Measurements from ENCODE around the gene PLXNA4. TPM values are rescaled to one million over a fixed set of nuclear protein-coding genes. Genes with fewer than 3 reads are reported as not detected.
"Not testable (repeated sequence)": the region's sequence is repeated elsewhere in the genome, so short reads cannot be mapped to it uniquely, and the experiment has no call there.

The PLXNA4 gene
- total RNA-seq, 1 experiment from 2014 or later = not detected

DNA sequence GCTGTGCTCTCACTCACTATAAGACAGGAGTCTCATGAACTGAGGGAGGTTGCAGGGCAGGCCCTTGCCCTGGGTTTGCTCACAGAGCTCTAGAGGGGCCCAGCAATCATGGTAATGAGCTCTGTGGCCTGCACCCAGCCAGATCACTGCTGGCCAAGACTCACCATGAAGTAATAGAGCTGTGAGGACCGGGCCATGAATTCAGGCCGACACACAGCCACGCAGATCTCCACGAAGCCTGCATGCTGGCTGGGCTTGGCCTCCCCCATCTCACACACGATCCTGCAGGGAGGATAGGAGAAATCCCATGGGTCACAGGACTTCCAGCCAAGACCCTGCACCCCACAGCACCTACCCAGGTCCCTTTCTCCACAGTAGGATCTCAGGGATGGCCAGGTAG lies 382.4 kb downstream of the PLXNA4 start:
- H3K9me3 ChIP-seq = no peaks in the 10 kb centered on the region
- no peaks in the 10 kb centered on the region for H3K27me3 ChIP-seq
- no peaks in the 10 kb centered on the region for H3K36me3 ChIP-seq
- no peak overlapping the region for H3K4me3 ChIP-seq
- DNase-seq = no peak

DNA sequence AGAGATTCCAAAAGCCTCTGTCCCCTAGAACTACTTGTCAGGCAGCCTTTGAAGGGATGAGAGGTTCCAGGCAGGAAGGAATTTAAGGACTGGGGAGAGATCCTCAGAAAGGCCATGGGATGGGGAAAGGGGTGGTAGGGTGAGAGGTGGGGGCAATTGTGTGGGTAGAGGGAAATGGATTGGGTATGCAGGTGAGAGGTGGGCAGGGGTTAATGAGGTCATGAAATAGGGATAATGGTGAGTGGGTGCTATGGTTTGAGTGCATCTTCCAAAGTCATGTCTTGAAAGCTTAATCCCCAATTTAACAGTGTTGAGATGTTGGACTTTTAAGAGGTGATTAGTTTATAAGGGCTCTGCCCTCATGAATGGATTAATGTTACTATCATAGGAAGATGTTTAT lies 383.5 kb downstream of the PLXNA4 start:
- Histone ChIP-seq H3K4me3 (no peak overlapping the region), H3K36me3 (no peaks in the 10 kb centered on the region), H3K9me3 (no peaks in the 10 kb centered on the region), H3K27me3 (no peaks in the 10 kb centered on the region)
- DNase-seq = no peak

DNA sequence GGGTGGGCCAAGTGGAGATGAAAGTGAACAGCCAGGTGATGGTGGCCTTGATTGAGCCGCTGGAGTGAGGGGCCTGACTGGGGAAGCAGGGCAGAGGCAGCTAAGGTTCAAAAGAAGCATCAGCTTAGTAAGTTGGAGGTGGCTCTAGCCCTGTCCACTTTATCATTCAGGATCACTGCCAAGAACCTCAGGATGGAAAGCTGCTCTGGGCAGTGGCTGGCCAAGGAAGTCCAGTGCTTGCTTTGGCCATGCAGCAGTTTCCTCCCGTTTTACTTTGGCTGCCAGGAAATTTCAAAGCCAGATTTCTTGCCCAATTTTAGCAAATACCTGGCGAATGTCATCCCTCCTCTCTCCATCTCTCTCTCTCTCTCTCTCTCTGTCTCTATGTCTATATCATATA lies 384.9 kb downstream of the PLXNA4 start:
- Histone ChIP-seq H3K9me3 (0 out of 2 replicates have a peak, but pooled peaks cover 2% of the 10 kb centered on the region), H3K27me3 (no peaks in the 10 kb centered on the region), H3K4me3 (no peak overlapping the region), H3K36me3 (no peaks in the 10 kb centered on the region)
- DNase-seq = no peak

DNA sequence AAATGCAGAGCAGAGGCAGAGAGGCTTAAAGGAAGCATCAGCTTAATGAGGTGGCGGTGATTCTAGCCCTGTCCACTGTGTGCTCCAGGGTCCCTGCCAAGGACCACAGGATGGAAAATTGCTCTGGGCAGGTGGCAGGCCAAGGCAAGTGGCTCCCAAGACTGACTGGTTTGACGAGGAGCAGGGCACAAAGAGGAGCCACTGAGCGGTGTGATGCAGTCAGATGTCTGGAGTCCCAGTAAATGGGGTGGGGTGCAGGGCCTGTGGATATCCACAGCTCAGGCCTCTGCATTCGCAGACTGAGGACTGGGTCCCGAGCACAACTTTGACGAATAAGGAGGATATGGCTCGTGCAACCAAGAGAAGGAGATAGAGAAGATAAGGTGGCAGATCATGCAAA lies 385.6 kb downstream of the PLXNA4 start:
- H3K4me3 ChIP-seq = no peak overlapping the region
- H3K27me3 ChIP-seq = no peaks in the 10 kb centered on the region
- H3K9me3 ChIP-seq = 0 out of 2 replicates have a peak, but pooled peaks cover 2% of the 10 kb centered on the region
- no peak for DNase-seq
- no peaks in the 10 kb centered on the region for H3K36me3 ChIP-seq

DNA sequence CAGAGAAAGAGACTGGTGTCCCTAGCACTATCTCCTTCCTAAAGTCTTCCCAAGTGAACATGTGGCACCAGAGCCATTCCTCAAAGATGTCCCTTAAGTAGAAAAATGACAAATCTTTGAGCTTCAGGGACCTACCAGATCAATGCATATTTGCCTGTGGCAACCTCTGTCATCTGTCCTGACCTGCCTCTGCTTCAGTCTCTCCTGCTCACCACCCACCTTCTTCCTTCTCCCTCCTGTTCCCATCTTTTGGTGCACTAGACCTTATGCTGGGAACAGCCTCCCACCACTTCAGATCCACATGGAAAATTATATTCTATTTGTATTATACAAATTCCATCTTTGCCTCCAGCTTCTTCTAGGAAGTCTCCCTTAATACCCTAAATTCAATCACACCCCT lies 386.4 kb downstream of the PLXNA4 start:
- Histone ChIP-seq H3K27me3 (no peaks in the 10 kb centered on the region), H3K9me3 (0 out of 2 replicates have a peak, but pooled peaks cover 2% of the 10 kb centered on the region), H3K36me3 (no peaks in the 10 kb centered on the region), H3K4me3 (no peak overlapping the region)
- no peak for DNase-seq

DNA sequence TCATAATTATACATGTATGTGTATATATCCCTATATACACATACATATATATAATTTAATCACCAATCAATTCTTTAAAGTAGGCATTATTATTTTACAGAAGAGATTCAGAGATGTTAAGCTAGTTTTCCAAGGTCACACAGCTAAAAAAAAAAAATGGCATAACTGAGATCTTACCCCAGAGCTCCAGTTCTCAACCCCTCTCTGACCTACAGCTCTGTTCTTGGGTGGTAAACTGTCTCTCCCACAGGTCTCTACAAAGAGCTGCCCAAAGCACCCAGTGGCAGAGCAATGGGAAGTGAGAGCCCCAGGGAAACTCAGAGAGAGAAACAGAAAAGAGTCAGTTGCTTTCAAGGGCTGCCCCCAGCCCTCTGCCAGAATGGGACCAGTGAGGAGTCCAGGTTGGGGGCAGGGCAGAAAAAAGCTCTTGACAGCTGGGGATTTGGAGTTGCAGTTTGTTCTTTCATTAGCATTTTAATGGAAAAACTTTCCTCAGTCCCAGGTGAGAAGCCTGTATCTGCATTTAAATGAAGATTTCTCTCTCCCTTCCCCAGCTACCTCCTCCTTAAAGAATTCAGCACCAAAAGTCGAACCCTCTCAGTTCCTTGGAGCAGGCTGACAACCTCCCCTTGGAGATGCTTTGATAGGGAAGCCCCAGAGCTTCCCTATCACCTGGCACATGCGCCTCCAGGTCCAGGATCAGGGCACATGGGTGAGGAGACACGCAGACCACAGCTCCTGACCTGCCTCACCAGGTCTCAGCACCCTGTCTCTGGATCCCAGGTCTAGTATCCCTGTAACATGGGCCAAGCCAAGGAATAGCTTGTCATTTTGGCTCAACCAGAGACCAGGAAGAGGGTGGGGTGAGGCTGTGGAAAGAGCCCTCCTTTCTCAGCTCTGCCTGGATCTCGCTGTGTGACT lies 388.1 kb downstream of the PLXNA4 start:
- Histone ChIP-seq H3K27me3 (no peaks in the 10 kb centered on the region), H3K9me3 (0 out of 2 replicates have a peak, but pooled peaks cover 2% of the 10 kb centered on the region), H3K4me3 (no peak overlapping the region), H3K36me3 (no peaks in the 10 kb centered on the region)
- DNase-seq = no peak

DNA sequence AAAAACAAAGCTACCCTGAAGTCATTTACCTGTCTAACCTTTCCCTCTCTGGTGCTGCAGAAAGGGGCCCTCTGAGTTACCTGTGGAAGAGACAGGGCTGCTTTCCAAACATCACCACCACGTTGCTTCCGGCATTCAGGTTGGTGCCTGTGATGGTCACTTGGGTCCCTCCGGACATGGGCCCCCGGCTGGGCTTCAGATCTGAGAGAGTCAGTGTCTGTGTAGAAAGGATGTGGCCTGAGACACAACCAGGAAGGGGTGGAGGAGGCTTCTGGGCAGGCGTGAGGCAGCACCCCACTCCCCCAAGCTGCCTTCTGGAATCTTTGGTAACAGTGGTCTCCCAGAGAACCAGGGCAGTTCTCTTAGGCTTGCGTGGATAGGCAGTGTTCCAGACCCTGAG lies 388.9 kb downstream of the PLXNA4 start:
- H3K27me3 ChIP-seq = no peaks in the 10 kb centered on the region
- no peak for DNase-seq
- H3K9me3 ChIP-seq = 0 out of 2 replicates have a peak, but pooled peaks cover 2% of the 10 kb centered on the region
- no peaks in the 10 kb centered on the region for H3K36me3 ChIP-seq
- no peak overlapping the region for H3K4me3 ChIP-seq

DNA sequence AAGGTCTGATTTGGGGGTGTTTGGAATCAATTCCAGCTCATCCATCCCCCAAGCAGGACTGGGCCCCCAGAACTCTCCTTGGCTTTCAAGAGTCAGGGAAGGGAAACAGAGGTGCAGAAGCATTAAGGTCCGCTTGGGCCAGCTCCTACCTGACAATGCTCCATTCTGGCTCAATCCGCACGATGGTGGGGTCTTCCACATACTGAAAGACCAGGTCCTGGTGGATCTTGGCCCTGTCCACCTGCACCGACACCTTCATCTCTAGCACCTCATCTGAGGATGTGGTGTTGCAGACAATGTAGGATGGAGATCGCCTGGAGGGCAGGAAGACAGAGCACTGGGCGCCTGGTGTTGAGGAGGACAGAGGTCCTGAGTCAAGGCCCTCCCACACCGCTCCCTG lies 391.1 kb downstream of the PLXNA4 start:
- no peak for DNase-seq
- Histone ChIP-seq H3K9me3 (0 out of 2 replicates have a peak, but pooled peaks cover 2% of the 10 kb centered on the region), H3K36me3 (no peaks in the 10 kb centered on the region), H3K4me3 (no peak overlapping the region), H3K27me3 (no peaks in the 10 kb centered on the region)

DNA sequence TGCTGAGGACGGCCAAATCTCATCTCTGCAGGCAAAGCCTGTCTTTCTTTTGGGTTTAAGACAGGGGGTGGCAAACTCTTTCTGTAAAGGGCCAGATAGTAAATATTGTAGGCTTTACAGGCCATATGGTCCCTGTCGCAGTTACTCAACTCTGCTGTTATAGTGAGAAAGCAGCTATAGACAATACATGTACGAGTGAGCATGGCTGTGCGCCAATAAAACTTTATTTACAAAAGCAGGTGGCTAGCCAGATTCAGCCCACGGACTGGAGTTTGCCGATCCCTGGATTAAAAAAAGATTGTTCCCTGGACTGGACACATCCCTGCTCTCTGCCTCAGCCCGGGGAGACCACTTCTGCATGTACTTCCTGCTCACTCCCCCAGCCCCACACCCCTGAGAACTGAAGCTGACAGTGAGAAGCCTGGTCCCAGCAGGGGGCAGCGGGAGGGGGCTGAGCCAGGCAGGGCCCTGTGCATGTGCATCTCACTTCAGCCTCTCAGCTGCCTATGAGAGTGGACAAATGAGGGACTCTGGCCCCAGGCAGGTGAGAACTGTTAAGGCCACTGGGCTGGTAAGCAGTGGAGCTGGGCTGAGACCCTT lies 392.4 kb downstream of the PLXNA4 start:
- no peak for DNase-seq
- 0 out of 2 replicates have a peak, but pooled peaks cover 2% of the 10 kb centered on the region for H3K9me3 ChIP-seq
- H3K4me3 ChIP-seq = no peak overlapping the region
- no peaks in the 10 kb centered on the region for H3K27me3 ChIP-seq
- H3K36me3 ChIP-seq = no peaks in the 10 kb centered on the region

DNA sequence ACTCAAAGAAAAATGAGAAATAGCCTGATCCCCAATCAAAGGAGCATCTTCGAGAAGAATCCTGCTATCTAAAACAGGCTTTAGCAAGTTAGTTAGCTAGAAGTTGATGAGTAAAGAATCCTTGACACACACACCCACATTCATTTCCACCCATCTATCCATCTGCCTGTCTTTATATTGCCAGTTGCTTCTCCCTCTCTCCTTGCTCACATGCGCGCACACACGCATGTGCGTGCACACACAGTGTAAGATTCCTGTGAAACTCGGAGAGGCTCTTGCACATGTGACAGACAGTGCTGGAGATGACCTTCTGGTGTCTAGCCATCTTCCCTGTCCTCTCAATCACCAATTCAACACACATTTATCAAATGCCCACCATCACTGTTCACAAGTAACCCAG lies 393.3 kb downstream of the PLXNA4 start:
- H3K4me3 ChIP-seq = no peak overlapping the region
- 0 out of 2 replicates have a peak, but pooled peaks cover 2% of the 10 kb centered on the region for H3K9me3 ChIP-seq
- DNase-seq = no peak
- H3K27me3 ChIP-seq = no peaks in the 10 kb centered on the region
- H3K36me3 ChIP-seq = no peaks in the 10 kb centered on the region

DNA sequence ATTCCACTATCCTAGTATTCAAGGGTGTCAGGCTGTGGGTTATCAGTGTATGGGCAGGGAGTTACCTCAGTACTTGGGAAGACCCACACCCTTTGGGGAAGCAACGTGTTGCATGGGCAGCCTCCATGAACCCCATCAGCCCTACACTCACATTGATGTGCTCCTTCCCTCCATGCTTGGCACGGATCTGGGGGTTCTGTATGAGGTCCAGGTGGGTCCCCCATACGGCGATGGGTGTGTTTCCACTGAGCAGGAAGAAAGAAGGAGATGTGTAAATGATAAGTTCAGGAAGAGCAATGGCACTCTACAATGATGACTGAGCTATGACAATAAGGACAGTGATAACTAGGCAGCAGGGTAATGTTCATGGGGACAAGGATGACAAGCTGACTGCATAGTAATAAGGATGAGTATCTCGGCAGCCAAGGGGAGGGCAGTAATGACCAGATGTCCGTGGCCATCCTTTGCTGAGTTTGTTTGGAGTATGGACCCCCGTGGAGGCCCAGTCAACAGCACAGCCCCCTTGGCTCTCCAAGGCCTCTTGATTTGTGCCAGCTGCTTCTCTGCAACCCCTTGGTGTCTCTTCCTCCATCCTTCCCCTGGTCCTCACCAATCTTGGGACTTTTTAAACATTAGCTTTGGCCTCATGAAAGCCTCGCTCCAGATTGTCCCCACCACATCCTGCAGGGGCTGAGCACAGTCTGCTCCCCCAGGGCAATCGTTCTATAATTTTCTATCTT lies 394.2 kb downstream of the PLXNA4 start:
- H3K4me3 ChIP-seq = no peak overlapping the region
- no peaks in the 10 kb centered on the region for H3K9me3 ChIP-seq
- H3K36me3 ChIP-seq = no peaks in the 10 kb centered on the region
- no peak for DNase-seq
- no peaks in the 10 kb centered on the region for H3K27me3 ChIP-seq

DNA sequence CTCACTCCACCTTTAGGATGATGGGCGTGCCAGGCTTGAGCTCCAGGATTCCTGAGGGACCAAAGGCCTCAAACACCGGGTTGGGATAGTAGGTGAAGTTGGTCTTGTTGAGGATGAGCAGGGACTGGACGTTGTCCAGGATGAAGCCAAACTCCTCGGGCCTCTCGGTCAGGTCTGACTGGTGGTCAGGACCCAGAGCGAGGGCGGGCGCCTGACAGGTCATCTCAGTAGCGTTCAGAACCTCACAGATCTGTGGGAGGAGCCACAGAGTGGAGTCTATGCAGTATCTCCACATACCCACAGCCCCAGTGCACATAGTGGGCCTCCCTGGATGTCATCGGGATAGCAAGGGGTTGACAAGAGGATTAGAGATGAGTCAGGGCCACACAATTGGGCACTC lies 394.9 kb downstream of the PLXNA4 start:
- no peaks in the 10 kb centered on the region for H3K9me3 ChIP-seq
- H3K27me3 ChIP-seq = no peaks in the 10 kb centered on the region
- no peaks in the 10 kb centered on the region for H3K36me3 ChIP-seq
- H3K4me3 ChIP-seq = no peak overlapping the region
- no peak for DNase-seq

DNA sequence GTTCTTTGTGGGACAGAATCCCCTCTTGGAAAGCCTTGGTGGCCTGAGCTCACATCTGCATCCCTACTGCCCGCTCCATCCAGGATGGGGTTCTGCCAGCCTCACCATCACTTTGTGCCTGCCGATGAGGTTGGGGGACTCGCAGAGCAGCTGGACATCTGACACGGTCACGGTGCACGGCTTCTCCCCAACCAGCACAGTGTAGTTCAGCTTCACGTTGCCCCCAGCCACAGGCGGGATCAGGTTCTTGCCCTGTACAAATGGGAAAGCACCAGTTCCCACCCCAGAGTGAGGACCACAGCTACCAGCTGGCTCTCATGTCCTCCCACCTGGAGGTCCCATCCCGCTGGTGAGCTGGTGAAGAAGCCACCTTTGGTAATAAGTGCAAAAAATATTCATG lies 395.8 kb downstream of the PLXNA4 start:
- no peaks in the 10 kb centered on the region for H3K9me3 ChIP-seq
- H3K4me3 ChIP-seq = no peak overlapping the region
- no peak for DNase-seq
- H3K27me3 ChIP-seq = no peaks in the 10 kb centered on the region
- H3K36me3 ChIP-seq = no peaks in the 10 kb centered on the region

DNA sequence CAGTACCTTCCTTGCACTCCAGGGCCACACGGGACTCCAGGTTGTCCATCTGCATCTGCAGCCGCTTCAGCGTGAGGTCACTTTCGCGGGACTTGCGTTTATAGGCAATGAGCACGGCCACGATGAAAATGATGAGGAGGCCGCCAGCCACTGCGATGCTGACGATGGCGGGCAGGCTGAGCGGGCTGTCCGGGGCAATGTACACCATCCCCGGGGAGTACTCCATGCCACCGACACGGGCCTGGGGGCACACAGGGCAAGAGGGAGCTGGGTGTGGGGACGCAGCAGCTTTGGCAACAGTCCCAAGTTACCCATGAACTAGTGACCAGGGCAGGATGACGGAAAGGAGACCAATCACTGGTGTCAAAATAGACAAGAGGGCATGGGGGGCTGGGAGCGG lies 396.6 kb downstream of the PLXNA4 start:
- no peak overlapping the region for H3K4me3 ChIP-seq
- no peaks in the 10 kb centered on the region for H3K9me3 ChIP-seq
- H3K36me3 ChIP-seq = no peaks in the 10 kb centered on the region
- no peaks in the 10 kb centered on the region for H3K27me3 ChIP-seq
- no peak for DNase-seq

DNA sequence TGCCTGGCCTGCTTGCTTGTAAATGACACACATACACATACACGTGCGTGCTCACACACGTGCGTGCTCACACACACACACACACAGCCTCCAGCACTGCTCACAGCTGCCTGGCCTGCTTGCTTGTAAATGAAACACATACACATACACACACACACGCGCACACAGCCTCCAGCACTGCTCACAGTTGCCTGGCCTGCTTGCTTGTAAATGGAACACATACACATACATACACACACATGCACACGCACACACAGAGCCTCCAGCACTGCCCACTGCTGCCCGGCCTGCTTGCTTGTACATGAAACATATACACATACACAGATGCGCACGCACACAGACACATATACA lies 397.2 kb downstream of the PLXNA4 start:
- no peaks in the 10 kb centered on the region for H3K36me3 ChIP-seq
- H3K27me3 ChIP-seq = no peaks in the 10 kb centered on the region
- no peaks in the 10 kb centered on the region for H3K9me3 ChIP-seq
- DNase-seq = no peak
- H3K4me3 ChIP-seq = no peak overlapping the region

DNA sequence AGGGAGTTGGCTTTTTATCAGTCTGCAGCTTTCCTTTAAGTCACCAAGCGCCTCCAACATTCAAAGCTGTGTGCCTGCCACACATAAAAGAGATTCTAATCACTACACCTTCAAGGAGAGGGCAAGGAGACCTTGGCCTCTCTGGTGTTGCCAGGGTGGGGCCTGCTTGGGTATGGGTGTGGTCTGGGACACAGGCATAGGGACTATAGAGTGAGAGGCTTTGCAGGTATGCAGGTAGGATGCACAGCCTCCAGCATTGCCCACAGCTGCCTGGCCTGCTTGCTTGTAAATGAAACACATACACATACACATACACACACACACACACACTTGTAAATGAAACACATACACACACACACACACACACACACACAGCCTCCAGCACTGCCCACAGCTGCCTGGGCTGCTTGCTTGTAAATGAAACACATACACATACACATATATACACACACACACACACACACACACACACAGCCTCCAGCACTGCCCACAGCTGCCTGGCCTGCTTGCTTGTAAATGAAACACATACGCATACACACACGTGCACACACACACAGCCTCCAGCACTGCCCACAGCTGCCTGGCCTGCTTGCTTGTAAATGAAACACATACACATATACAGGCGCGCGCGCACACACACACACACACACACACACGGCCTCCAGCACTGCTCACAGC lies 397.7 kb downstream of the PLXNA4 start:
- not testable (repeated sequence) for H3K27me3 ChIP-seq, H3K9me3 ChIP-seq, H3K36me3 ChIP-seq, H3K4me3 ChIP-seq, DNase-seq

All from MG63 (cell line).